A375 (cell line): ENCODE results near the gene RBX1. TPM values are rescaled to one million over a fixed set of nuclear protein-coding genes. Genes with fewer than 3 reads are reported as not detected.

Experiments
- small RNA-seq: library from RNA; depleted of rRNA; stranded (forward); fragments of <200 nt; gene quantifications from one replicate; pipeline ENCODE3, GENCODE V24; 2014
- total RNA-seq: library from RNA; depleted of rRNA; stranded (reverse); fragments of >200 nt; shearing (Covaris generic); gene quantifications from 2 replicates; pipeline ENCODE4 v1.2.3, GENCODE V29; 2014; rRNA removed

The RBX1 gene
- 39.4 and 45.9 TPM in 2 replicates for total RNA-seq

DNA sequence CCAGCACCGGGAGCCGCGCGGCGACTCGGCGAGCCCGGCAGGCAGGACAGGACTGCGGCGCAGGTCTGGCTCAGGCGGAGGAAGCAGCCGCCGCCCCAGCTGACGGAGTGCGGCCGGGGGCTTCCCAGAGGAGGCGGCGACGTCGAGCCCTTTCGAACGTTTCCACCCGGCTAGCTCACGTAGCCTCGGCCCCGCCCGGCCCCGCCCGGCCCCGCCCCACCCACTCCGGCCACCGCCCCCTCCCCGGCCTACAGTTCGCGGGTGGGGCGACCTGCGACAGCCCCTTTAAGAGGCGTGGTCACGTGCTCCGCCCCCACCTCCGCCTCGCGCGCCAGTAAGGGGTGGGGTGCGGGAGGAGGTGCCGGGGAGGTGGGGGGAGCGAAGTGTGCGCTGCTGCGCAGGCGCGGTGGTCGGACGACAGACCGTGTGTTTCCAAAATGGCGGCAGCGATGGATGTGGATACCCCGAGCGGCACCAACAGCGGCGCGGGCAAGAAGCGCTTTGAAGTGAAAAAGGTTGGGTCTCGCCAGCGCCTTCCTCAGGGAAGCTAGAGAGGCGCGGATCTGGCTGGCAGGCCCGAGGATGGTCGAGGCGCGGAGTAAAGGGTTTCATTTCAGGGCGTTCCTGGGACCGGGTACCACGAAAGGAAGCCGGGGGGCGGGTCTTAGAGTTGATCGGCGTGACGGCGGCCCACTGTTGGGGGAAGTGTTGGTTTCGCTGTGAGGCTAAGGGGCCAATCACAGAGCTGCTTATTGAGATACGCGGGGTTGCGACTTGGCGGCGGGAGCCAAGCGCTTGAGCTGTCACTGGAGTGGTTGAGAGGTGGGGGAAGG, at the start of gene RBX1:
TSS of gene RBX1 (plus strand) at position 417 of the 833 bp plus-strand sequence. CDS start at position 438, 21 bp downstream.

Small RNAs within 50 kb of the gene (small RNA-seq; reads per million reads assigned to genes)
- not detected for gene RF00017
- not detected for gene RNU6-379P

Other genes with a start within 250 kb of the RBX1 start
- gene SLC25A17, start 132.0 kb upstream of the RBX1 start, total RNA-seq: 16.0 and 18.3 TPM in 2 replicates
- gene ST13, start 94.7 kb upstream of the RBX1 start, total RNA-seq: 241 and 279 TPM in 2 replicates
- gene XPNPEP3, start 94.2 kb upstream of the RBX1 start, total RNA-seq: 8.1 and 9.4 TPM in 2 replicates
- not detected in 2 replicates for gene DNAJB7, start 89.3 kb upstream of the RBX1 start, total RNA-seq
- 19.7 and 20.6 TPM in 2 replicates for gene EP300, start 141.2 kb downstream of the RBX1 start, total RNA-seq